ENCODE measurements around the gene FAM72A.

FAM72A gene

GRCh38 chr1:206142011-206142410, 60.6 kb downstream of the FAM72A start:
- no peak overlapping the region for H3K27ac Mint-ChIP-seq
- peaks cover 39% of the 10 kb centered on the region for H3K27me3 Mint-ChIP-seq
- no peaks in the 10 kb centered on the region for H3K9me3 Mint-ChIP-seq
- H3K4me3 Mint-ChIP-seq, result no peak overlapping the region
- H3K4me1 Mint-ChIP-seq (ENCODE audit: low read depth), result peaks cover 11% of the 10 kb centered on the region
- H3K36me3 Mint-ChIP-seq (ENCODE audit: low read depth), result no peaks in the 10 kb centered on the region

- Mint-ChIP-seq H3K4me3 (no peak overlapping the region), H3K27ac (no peak overlapping the region), H3K27me3 (peaks cover 22% of the 10 kb centered on the region), H3K4me1 (ENCODE audit: low read depth) (no peaks in the 10 kb centered on the region), H3K36me3 (ENCODE audit: low read depth) (no peaks in the 10 kb centered on the region), H3K9me3 (no peaks in the 10 kb centered on the region)
These were observed 66.4 kb downstream of the FAM72A start for GRCh38 chr1:206136241-206136640.
